ENCODE results near the gene AIRE. TPM values are rescaled to one million over a fixed set of nuclear protein-coding genes. Genes with fewer than 3 reads are reported as not detected.
"Not testable (repeated sequence)": the region's sequence is repeated elsewhere in the genome, so short reads cannot be mapped to it uniquely, and the experiment has no call there.

Gene AIRE
- total RNA-seq, 1 experiment from 2014 or later = not detected

DNA sequence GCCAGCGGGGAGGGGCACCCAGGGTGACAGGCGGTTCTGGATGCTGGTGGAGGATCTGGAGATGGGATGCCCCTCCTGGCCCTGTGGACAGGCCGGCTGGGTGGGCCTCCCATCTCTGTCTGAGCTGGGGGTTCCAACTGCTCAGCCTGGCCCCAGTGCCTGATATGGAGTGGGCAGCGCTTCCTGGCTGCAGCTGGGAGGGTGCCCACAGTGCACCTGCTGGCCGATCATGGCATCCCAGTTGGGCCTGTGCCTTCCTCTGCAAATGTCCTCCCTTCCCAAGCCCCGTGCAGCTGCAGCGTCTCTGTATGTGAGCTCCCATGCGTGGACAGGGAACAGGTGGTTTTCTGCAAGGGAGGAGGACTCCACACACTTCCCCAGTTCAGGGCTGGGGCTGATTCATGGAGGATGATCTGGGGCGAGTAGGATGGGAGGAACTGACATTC lies 16.3 kb downstream of the AIRE start:
- H3K27ac ChIP-seq (ENCODE audit: low read depth, low read length, poor library complexity, severe bottlenecking) = no peak overlapping the region
- no peak overlapping the region for H3K4me3 ChIP-seq (ENCODE audit: low read depth, low read length, poor library complexity, severe bottlenecking)
- H3K9me3 ChIP-seq (ENCODE audit: low read depth, low read length, poor library complexity, severe bottlenecking) = no peaks in the 10 kb centered on the region
- DNase-seq (ENCODE audit: low spot score) = no peak
- intact Hi-C loops (cut with micrococcal nuclease; ENCODE audit: unreplicated experiment) = no loop called here
- ChIA-PET CTCF (no interaction called here), POLR2A (ENCODE audit: low non-redundant PET) (no interaction called here)
- H3K27me3 ChIP-seq (replicated peaks; ENCODE audit: insufficient read depth, low read depth, low read length, poor library complexity) = no peaks in the 10 kb centered on the region
- H3K36me3 ChIP-seq (ENCODE audit: insufficient read depth, low read length, poor library complexity, severe bottlenecking) = no peaks in the 10 kb centered on the region
- no TSS peak for BruUV-seq (replicated peaks)
- TF ChIP-seq, protein P1, sequence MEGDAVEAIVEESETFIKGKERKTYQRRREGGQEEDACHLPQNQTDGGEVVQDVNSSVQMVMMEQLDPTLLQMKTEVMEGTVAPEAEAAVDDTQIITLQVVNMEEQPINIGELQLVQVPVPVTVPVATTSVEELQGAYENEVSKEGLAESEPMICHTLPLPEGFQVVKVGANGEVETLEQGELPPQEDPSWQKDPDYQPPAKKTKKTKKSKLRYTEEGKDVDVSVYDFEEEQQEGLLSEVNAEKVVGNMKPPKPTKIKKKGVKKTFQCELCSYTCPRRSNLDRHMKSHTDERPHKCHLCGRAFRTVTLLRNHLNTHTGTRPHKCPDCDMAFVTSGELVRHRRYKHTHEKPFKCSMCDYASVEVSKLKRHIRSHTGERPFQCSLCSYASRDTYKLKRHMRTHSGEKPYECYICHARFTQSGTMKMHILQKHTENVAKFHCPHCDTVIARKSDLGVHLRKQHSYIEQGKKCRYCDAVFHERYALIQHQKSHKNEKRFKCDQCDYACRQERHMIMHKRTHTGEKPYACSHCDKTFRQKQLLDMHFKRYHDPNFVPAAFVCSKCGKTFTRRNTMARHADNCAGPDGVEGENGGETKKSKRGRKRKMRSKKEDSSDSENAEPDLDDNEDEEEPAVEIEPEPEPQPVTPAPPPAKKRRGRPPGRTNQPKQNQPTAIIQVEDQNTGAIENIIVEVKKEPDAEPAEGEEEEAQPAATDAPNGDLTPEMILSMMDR (conservative IDR thresholded peaks at IDR 0.05; ENCODE audit: low read depth, low read length) = no peak
- no peak for TF ChIP-seq EZH2 (IDR thresholded peaks at IDR 0.05; ENCODE audit: borderline replicate concordance, low read depth, low read length, poor library complexity, severe bottlenecking)
- peaks cover 16% of the 10 kb centered on the region for H3K4me1 ChIP-seq (ENCODE audit: insufficient read depth, low read length, poor library complexity, severe bottlenecking)

DNA sequence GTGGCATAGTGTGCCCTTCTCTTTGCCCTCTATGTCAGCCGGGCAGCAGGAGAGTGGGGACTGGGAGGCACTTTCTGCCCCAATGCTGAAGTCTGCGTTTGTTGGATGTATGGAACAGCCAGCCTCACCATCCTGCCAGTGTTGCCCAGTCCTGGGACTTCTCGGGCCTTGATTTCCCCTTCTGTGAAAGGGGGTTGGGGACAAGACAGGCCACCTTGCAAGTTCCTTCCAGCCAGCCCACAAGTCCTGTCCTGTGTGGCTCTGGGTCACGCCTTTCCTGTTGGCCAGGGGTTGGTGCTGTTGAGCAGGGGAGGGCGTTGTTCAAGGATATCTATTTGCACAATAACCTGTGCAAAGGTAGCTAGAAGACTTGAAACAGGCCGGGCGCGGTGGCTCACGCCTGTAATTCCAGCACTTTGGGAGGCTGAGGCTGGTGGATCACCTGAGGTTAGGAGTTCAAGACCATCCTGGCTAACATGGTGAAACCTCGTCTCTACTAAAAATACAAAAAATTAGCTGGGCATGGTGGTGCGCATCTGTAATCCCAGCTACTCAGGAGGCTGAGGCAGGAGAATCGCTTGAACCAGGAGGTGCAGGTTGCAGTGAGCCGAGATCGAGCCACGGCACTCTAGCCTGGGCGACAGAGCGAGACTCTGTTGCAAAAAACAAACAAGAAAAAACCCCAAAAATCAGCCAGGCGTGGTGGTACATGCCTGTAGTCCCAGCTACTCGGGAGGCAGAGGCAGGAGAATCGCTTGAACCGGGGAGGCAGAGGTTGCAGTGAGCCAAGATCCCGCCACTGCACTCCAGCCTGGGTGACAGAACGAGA lies 17.1 kb downstream of the AIRE start:
- POLR2A ChIA-PET (ENCODE audit: low non-redundant PET); H3K4me3 ChIP-seq (ENCODE audit: low read depth, low read length, poor library complexity, severe bottlenecking); DNase-seq (ENCODE audit: low spot score); H3K27ac ChIP-seq (ENCODE audit: low read depth, low read length, poor library complexity, severe bottlenecking); H3K36me3 ChIP-seq (ENCODE audit: insufficient read depth, low read length, poor library complexity, severe bottlenecking); intact Hi-C loops (cut with micrococcal nuclease; ENCODE audit: unreplicated experiment); CTCF ChIA-PET; BruUV-seq (replicated peaks); H3K9me3 ChIP-seq (ENCODE audit: low read depth, low read length, poor library complexity, severe bottlenecking); H3K27me3 ChIP-seq (replicated peaks; ENCODE audit: insufficient read depth, low read depth, low read length, poor library complexity): not testable (repeated sequence)
- TF ChIP-seq, protein P1 (conservative IDR thresholded peaks at IDR 0.05; ENCODE audit: low read depth, low read length) = 0 out of 2 replicates have a peak, but pooled peaks have one; percentile 15
- H3K4me1 ChIP-seq (ENCODE audit: insufficient read depth, low read length, poor library complexity, severe bottlenecking) = peaks cover 16% of the 10 kb centered on the region

DNA sequence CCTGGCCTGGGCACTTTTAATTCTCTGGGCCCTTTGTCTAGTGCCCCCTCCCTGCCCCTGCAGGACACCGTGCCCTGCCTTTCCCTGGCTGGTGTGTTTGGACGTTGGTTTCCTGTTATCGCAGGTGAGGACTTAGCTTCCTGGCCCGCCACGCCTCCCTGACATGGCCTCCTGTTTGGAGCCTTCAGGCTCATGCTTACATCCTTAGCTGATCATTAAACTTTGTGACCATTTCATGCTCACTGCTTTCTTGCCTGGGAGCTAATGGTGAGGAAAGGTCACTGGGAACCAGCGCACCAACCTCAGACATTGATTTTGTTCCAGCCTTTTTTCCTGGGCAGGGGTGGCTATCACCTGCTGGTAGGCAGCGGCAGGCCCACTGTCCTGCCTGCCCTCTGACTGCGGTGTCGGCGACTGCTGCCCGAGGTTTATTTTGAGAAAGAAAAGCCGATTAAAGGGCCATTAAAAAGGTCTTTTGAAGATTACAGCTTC lies 17.9 kb downstream of the AIRE start:
- Histone ChIP-seq H3K36me3 (ENCODE audit: insufficient read depth, low read length, poor library complexity, severe bottlenecking) (no peaks in the 10 kb centered on the region), H3K4me3 (ENCODE audit: low read depth, low read length, poor library complexity, severe bottlenecking) (no peak overlapping the region), H3K4me1 (ENCODE audit: insufficient read depth, low read length, poor library complexity, severe bottlenecking) (peaks cover 16% of the 10 kb centered on the region), H3K9me3 (ENCODE audit: low read depth, low read length, poor library complexity, severe bottlenecking) (no peaks in the 10 kb centered on the region), H3K27me3 (replicated peaks; ENCODE audit: insufficient read depth, low read depth, low read length, poor library complexity) (no peaks in the 10 kb centered on the region), H3K27ac (ENCODE audit: low read depth, low read length, poor library complexity, severe bottlenecking) (peak overlapping the region; percentile 11)
- DNase-seq (ENCODE audit: low spot score) = no peak
- intact Hi-C loops (cut with micrococcal nuclease; ENCODE audit: unreplicated experiment) = no loop called here
- TF ChIP-seq, protein P1 (conservative IDR thresholded peaks at IDR 0.05; ENCODE audit: low read depth, low read length) = no peak
- TF ChIP-seq EZH2 (IDR thresholded peaks at IDR 0.05; ENCODE audit: borderline replicate concordance, low read depth, low read length, poor library complexity, severe bottlenecking) = no peak
- BruUV-seq (replicated peaks) = no TSS peak
- POLR2A ChIA-PET (ENCODE audit: low non-redundant PET) = no interaction called here
- CTCF ChIA-PET = interaction anchor here (0.6 kb wide), 1 partner anchor 240 kb away, joined by 3 read pairs; no protein-coding TSS in a partner anchor

Measured in A673 (cell line).